ENCODE measurements around the gene GNB1L.

GRCh38 chr22:19800761-19801244 is 53.9 kb downstream of the GNB1L start:
- TF ChIP-seq HDGF (IDR thresholded peaks at IDR 0.05) (no peak), TCF12 (IDR thresholded peaks at IDR 0.05; ENCODE audit: low read depth, low read length) (no peak), SUPT20H (IDR thresholded peaks at IDR 0.05; ENCODE audit: borderline replicate concordance, control insufficient read depth, low read depth, low read length) (no peak), POLR2A (IDR thresholded peaks at IDR 0.05; ENCODE audit: low read depth, low read length) (no peak), MAX (IDR thresholded peaks at IDR 0.05; ENCODE audit: low read depth, low read length) (no peak), SMC3 (IDR thresholded peaks at IDR 0.05; ENCODE audit: borderline replicate concordance, low read length) (no peak), POLR2AphosphoS5 (IDR thresholded peaks at IDR 0.05; ENCODE audit: low read length) (no peak), RAD51 (IDR thresholded peaks at IDR 0.05) (no peak), RCOR1 (conservative IDR thresholded peaks at IDR 0.05; ENCODE audit: low read depth, low read length) (no peak), EZH2 (IDR thresholded peaks at IDR 0.05; ENCODE audit: borderline replicate concordance, control insufficient read depth, low read depth, low read length) (no peak), CTCF (IDR thresholded peaks at IDR 0.05 in 2 of 3, conservative IDR thresholded peaks at IDR 0.05 in 1 of 3; ENCODE audit: control insufficient read depth in 2 of 3, extremely low read depth in 1 of 3, insufficient read depth in 1 of 3, low read depth in 3 of 3, low read length in 3 of 3) (no peak; a peak in 1 of 6 replicates), CREM (IDR thresholded peaks at IDR 0.05; ENCODE audit: low read depth) (no peak), IKZF1 (conservative IDR thresholded peaks at IDR 0.05) (no peak)

Measured in GM12878 (cell line).